Measurements from ENCODE around the gene ATG10.

- TF ChIP-seq POLR2A (IDR thresholded peaks at IDR 0.05): no peak
- no peak for TF ChIP-seq CTCF (IDR thresholded peaks at IDR 0.05)
- TF ChIP-seq POLR2AphosphoS5 (IDR thresholded peaks at IDR 0.05): no peak
- no peak for TF ChIP-seq EP300 (IDR thresholded peaks at IDR 0.05; ENCODE audit: low read depth)
These were observed 171.2 kb downstream of the ATG10 start for GRCh38 chr5:82142928-82143577.

Data from transverse colon (tissue), 4 donors.